ENCODE results near the gene CDSN.
A peak's percentile ranks its signal among the peaks of the same experiment; 100 is the strongest.
"Not testable (repeated sequence)": the region's sequence is repeated elsewhere in the genome, so short reads cannot be mapped to it uniquely, and the experiment has no call there.

The CDSN gene, protein sequence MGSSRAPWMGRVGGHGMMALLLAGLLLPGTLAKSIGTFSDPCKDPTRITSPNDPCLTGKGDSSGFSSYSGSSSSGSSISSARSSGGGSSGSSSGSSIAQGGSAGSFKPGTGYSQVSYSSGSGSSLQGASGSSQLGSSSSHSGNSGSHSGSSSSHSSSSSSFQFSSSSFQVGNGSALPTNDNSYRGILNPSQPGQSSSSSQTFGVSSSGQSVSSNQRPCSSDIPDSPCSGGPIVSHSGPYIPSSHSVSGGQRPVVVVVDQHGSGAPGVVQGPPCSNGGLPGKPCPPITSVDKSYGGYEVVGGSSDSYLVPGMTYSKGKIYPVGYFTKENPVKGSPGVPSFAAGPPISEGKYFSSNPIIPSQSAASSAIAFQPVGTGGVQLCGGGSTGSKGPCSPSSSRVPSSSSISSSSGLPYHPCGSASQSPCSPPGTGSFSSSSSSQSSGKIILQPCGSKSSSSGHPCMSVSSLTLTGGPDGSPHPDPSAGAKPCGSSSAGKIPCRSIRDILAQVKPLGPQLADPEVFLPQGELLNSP

DNA sequence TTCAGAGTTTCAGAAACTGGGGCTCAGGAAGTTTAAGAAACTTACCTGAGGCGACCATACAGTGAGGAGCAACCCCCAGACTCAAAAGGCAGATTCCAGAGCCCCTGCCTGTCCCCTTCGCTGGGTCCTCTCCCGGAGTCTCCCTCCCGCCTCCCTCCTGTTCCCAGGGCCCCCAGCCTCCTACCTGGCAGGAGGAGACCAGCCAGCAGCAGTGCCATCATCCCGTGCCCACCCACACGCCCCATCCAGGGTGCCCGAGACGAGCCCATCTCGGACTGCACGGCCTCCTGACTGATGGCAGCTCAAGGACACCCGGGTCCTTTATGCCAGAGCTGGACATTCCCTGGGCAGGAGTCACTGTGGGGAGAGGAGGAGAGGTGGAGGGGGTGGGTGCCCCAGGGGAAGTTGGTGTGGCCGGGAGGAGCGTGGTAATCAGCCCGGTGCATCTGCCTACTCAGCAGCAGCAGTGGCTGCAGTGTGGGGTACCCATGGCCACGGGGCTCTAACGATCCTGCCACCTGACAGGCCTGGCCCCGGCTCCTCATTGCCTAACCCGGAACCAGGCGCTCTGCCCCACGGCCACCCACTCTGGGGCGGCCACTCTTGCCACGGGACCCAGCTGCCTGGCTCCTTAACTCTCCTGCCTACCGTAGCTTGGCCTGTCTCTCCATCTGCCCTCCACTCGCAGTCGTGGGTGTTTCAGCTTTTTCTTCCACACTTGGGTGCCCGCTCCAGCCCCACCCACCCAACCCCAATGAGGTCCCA lies at the start of gene CDSN:
Gene CDSN, minus strand, starts transcription at position 296 of the 765 bp plus-strand sequence. Its CDS starts 27 bp downstream, at position 269.
- no peak for DNase-seq

DNA sequence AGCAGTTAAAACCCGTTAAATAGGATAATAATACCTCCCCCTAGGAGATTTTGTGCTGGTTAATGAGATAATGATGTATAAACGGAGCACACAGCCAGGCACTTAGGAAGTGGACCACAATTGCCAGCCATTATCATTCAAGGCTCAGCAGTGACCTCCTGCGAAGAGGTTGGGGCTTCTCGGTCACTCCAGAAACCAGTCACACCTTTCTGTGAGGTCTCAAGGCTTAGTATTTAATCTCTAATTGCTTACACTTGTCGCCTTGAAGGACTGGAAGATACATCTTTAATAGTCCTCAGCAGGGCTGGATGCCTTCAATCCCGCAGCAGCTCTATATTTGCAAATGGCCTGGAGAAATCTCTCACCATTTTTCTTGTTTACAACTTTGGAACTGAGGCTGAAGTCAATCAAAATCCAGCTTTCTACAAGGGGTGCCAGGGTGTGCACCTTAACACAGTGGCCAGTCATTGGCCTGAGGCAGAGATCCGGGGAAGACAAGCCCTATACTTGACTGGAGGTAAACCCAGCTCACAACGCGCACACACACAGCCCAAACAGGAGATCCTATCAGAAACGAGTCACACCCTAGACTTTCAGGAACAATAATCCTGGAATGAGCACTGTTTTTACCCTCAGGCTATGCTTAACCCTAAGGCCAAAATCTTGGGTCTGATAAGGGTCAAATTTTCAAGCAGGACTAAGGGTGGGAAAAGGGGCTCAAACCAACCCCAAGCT lies 49.0 kb upstream of the CDSN start:
- no peak for DNase-seq

DNA sequence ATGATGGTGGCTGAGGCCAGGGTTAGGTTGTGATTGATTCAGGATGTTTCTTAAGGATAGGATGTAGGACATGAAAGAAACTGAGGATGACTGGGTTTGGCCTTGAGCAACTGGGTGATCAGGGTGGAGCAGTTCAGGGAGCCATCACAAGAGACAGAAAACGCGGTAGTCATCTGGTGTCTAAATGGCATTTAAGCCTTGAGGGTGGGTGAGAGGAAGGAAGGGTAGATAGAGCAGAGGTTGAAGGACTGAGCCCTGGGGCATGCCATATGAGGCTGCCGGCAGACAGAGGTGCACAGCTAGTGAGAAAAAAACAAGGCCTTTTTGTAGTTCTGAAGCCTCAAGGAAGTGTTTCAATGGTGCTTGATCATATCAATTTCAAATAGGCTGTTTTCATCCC lies 48.4 kb upstream of the CDSN start:
- no peak for DNase-seq

DNA sequence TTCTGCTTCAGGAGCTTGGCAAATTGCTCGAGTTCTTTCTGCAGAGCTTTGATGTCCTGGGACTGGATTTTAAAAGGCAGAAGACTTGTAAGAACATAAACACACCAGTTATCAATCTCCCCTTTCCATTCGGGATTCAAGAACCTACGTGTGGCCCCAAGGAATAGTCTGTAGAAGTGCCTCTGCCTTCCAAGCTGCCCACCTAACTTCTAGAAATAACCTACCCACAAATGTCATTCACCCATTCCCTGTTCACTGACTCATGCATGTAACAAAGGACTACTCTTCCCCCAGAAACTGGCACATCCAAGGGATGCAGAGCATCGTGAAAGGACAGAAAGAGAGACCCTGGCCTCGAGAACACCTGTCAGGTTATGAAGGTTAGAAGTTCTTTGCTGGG lies 45.7 kb upstream of the CDSN start:
- no peak for DNase-seq

DNA sequence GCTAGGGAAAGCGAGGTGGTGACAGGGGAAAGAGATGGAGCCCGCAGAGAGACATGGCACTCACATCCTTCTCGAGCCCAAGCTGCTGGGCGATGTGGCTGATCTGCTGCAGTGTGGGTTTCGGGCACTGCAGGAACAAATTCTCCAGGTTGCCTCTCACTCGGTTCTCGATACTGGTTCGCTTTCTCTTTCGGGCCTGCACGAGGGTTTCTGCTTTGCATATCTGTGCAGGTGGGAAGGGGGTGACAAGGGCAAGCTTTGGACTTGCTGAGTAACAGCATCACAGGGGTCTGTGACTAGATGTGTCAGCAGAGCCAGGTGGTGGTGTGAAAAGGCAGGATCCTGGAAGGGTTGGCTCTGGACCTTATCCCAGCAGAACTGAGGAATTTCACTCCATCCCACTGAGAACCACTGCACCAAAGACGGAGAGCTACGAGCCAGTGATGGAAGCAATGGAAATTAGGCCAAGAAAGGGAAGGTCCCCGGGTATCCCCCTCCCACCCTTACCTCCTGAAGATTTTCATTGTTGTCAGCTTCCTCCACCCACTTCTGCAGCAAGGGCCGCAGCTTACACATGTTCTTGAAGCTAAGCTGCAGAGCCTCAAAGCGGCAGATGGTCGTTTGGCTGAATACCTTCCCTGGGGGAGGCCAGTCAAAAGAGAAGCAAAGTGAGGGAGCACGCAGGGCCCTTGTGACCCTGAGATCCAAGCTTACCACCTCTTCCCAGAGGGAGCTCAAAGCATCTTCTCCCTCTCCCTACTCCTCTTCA lies 45.0 kb upstream of the CDSN start:
- DNase-seq: not testable (repeated sequence)

DNA sequence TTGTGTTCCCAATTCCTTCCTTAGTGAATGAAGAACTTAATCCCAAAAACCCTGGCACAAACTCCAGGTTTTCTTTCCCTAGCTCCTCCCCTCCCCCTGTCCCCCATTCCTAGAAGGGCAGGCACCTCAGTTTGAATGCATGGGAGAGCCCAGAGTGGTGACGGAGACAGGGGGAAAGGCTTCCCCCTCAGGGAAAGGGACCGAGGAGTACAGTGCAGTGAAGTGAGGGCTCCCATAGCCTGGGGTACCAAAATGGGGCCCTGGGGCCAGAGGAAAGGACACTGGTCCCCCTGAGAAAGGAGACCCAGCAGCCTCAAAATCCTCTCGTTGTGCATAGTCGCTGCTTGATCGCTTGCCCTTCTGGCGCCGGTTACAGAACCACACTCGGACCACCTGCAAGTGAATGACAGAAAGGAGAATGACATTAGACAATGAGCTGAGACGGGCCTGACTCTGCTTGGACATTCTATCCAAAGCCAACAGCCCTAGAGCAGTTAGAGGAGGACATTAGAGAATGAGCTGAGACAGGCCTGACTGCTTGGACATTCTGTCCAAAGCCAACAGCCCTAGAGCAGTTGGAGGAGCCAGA lies 44.3 kb upstream of the CDSN start:
- DNase-seq: not testable (repeated sequence)

DNA sequence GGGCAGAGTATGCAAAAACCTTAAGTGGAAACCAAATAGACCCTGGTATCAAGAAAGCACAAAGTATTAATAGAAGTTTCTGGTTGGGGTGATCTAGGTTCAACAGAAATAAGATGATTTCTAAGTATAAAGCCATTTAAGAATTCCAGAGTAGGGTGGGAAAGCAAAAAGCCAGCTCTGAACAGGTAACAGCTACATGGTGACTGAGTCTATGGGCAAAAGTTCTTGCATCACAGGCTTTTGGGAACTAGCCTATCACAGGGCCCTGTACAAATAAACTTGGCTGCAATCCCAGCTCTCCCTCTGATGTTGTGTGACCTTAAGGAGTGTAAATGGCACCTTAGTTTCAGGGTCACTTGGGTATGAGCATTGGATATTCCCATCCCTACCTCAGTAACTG lies 43.7 kb upstream of the CDSN start:
- no peak for DNase-seq

DNA sequence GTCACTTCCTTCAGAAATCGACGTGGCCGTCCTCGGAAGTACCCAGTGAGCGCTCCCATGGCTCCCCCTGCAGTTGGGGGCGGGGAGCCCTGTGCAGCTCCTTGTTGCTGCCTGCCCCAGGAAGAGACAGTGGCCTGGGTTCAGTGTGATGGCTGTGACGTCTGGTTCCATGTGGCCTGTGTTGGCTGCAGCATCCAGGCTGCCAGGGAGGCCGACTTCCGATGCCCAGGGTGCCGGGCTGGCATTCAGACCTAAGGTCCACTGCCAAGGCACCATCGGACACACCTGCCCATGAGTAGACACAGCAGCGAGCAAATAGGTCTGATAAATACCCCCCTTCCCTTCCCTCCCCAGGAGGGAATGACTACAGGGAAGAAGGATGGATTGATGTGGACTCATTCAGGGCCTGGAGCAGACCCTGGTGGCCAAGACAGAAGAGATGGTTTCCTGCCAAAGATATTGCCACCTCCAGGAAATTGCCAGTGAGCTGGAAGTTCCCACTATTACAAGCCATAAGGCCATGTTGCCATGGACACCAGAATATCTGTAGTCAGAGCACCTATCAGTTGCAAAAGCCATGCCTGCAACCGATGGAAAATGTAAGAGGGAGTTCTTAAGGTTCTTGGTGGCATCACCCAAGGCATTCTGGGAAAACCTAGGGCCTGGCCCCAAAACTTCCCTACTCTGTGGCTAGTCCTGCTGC lies 42.4 kb upstream of the CDSN start:
- DNase-seq: no peak

DNA sequence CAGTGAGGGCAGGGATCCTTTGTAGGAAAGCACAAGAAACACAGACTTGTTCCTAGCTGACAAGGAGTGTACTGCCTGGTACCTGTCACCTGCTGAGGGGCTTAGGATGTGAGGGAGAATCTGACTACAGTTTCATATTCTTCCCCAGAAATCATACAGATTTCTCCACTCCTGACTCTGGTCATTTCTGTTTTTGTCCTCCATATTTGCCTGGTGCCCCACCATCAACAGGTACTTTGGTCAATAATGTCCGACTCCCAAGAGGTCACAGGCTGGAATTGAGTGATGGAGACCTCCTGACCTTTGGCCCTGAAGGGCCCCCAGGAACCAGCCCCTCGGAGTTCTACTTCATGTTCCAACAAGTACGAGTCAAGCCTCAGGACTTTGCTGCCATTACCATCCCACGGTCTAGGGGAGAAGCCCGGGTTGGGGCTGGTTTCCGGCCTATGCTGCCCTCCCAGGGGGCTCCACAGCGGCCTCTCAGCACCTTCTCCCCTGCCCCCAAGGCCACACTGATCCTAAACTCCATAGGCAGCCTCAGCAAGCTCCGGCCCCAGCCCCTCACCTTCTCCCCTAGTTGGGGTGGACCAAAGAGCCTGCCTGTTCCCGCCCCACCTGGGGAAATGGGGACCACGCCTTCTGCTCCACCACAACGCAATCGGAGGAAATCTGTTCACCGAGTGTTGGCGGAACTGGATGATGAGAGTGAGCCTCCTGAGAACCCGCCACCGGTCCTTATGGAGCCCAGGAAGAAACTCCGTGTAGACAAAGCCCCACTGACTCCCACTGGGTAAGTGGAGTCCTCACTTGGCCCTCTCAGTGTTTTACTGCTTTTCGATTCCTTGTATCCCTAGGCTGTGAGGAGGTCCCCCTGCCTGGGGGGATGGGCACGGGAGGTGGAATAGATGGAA lies 41.2 kb upstream of the CDSN start:
- no peak for DNase-seq

DNA sequence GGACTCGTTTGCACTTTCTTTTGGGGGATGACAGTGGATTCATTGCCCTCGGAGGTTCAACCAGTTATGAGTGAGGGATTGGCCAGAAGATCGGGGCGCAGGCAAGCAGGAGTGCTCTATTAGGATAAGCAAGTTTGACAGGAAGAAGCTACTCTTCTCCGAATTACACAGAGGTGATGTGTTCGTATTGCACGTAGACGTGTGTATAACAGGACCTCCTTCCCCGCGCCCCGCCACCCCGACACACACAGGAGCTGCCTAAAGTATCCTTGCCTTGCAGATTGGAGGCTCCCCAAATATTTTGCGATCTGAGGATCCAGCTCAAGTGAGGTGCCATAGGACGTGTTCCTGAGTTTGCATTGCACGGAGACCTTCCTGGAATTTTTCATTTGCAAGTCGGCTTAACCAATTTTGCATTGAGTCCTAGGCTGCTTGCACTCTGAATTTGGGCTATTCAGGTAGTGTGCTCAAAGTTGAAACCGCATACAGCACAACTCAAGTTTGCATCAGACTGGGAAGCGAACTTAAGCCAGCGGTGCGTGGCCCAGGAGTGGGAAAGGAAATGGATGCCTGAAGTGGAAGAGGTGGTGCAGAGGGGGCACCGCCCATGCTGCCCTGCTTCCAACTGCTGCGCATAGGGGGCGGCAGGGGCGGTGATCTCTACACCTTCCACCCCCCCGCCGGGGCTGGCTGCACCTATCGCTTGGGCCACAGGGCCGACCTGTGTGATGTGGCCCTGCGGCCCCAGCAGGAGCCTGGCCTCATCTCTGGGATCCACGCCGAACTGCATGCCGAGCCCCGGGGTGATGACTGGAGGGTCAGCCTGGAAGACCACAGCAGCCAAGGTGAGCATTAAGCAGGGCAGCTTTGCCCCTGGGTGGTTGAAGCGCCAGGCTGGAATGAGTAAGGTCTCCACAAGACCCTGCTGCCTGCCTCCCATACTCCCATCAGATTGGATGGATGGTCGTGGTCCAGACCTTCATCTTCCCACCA lies 38.9 kb upstream of the CDSN start:
- DNase-seq: peak in 1 of 4 experiments; percentile 20

DNA sequence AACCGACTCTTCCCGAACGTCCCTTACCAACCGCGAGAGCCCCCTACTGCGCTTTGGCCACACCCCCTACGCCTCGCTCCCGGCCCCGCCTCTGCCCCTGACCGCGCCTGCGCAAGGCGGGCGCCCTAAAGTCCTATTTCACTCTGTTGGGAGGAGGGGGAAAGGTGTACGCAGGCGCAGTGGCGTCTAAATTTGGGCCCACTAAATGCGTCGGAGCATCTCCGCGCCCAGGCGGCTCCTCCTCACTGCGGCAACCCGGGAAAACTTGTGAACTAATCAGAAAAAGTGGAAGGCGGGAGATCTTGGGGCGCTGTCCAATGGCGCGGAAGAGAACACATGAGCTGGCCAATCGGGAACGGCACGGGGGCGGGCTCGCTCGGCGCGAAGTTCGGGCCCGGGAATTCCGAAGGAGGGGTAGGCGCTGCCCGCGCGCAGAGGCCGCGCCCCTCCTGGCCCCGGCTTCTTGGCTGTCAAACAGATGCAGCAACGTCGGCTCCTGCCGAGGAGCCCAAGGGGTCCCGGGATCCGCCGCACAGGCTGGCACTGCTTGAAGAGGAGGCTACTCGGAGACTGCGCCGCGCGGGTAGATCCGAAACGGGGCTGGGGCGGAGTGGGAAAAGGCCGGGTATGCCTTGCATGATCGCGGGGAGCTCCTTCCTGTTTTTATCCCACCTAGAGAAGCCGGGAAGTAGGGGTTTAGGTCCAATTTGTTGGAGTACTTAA lies 38.1 kb upstream of the CDSN start, which contains the start of gene TCF19:
Gene TCF19, plus strand, starts transcription at position 450 of the 723 bp plus-strand sequence. CDS start 881 bp downstream, outside the sequence.
- DNase-seq: peak; percentile 94 to 98 (median 96)

DNA sequence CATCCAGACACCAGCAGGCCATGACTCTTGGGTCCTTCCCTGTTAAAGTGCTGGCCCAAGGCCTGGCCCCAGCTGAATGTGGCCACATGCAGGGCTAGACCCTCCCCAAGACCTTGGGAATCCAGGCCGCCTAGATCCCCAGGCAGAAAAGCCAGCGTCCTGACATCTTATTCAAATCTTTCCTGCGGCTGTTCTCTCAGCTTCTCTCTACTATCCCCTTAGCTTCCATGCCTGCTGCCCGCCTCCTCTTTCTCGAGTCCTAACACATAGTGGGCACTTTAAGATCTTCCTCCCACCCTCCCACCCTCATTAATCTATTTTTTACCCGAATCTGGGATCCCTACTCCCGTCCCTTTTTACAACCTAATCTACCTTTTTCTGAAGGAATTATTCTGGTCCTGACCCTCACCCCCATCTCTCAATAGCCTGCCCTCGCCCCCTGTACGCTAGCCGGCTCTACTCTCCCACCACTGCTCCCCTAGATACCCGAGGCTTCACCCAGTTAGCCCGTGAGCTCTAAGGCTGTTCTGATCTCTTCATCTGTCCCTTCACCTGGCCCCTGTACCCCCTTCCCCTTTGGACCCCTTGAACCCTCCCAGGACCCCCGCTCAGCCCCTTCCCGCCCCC lies 37.4 kb upstream of the CDSN start, which contains the start of gene CCHCR1:
Gene CCHCR1, minus strand, starts transcription at position 290 of the 627 bp plus-strand sequence. Its CDS starts 202 bp downstream, at position 88.
- DNase-seq: no peak

DNA sequence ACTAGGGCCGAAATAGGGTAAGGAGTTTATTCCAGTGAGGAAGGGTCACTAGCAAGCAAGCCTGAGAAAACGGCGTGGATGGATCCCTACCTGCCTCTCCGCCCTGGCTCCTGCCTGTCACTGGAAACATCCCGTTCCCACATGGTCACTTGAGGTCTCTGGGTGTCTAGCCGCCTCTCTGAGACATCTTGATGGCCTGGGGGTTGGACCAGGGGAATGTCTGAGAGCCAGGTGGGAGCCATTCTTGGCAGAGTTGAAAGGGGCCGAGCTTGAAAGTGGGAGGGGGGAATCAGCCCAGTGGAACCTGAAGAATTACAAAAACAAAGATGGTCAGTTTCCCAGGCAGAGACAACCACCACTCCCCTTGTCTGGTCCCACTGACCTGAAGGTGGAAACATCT lies 36.4 kb upstream of the CDSN start:
- no peak for DNase-seq

DNA sequence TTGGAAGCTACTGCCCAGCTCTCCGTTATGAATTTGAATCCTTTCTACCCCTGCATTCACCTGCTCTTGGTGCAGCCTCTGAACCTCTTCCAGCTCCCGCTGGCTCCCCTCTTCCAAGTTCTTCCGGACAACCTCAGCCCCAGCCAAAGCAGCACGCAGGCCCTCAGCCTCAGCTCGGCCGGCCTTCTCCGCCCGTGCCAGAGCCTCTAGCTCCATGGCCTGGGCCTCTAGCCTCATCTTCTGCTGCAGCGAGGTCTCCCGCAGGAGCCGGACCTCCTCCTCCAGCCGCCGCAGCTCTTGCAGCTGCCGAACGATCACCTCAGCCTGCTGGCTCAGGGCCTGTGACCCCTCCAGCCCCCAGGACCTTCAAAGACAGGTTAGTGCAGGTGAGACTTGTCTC lies 34.2 kb upstream of the CDSN start:
- no peak for DNase-seq

DNA sequence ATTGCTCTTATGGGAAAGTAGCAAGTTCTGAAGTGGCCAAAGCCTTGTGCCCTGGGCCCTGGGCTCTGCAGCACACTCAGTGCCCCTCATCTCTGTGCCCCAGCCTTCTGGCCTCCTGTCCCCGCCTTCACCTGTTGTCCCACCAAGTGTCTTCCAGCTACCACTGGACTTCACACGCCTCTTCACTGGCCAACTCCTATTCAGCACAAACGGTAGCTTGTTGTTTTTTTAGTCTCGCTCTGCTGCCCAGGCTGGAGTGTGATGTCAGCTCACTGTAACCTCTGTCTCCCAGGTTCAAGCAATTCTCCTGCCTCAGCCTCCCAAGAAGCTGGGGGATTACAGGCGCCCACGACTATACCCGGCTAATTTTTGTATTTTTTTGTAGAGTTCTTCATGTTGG lies 32.5 kb upstream of the CDSN start:
- DNase-seq: no peak

DNA sequence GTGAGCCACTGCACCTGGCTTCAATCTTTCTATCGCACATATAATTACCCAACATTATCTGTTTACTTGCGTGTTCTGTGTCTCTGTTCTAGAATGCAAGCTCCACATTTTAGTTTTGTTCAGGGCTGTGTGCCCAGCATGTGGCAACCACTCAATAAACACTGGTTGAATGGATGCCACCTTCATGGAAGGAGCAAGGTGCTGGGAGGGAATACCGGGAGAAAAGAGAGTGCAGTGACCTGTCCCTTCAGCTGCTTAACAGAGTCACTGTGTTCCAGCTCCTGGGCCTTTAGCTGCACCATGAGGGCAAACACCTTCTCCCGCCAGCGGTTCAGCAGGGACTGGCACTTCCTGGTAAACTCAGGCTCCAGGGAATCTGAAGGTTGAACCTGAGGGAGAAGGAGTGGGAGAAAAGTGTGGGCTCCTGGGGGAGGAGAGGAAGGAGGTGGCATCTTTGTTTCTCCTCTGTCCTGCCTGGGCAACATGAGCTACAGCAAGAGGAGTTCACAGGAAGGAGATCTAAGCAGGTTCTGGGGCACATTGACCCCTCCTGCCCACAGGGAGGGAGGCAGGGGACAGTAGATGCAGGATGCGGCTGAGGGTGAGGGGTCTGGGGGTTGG lies 29.7 kb upstream of the CDSN start:
- no peak for DNase-seq

DNA sequence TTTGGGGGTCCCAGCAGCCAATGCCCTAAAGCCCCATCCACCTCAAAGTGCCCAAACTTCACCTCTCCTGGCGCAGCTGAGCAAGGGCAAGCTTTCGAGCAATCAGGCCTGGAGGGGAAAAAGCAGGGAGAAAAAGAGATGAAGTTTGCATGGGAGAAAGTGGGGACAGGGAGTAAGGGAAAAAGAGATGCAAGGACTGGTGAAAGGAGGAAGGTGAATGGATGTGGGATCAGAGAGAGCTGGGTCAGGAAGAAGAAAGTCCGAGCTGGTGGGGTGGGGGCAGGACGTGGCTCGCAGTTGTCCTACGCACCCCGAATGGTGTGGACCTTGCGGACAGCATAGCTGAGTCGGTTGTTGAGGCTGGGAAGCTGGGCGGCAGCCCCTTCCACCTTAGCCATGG lies 25.1 kb upstream of the CDSN start:
- no peak for DNase-seq

Data from activated CD4-positive, CD25-positive, alpha-beta regulatory T cell (primary cell).